H1 (cell line): ENCODE results near the gene SATL1. TPM values are rescaled to one million over a fixed set of nuclear protein-coding genes. Genes with fewer than 3 reads are reported as not detected.
A peak's percentile ranks its signal among the peaks of the same experiment; 100 is the strongest.

Source experiments
- CTCF ChIA-PET: fragments of 300-600 bp; sonication (Branson Sonifier 250); formaldehyde crosslinking; loops from one replicate; lab custom pipeline; 2021; ENCODE audit not compliant: partially characterized antibody; lab: Charles Lee
- POLR2A ChIA-PET: fragments of 300-600 bp; sonication (Branson Sonifier 250); formaldehyde crosslinking; loops from one replicate; lab custom pipeline; 2021; ENCODE audit warnings: inconsistent platforms; ENCODE audit not compliant: partially characterized antibody; lab: Charles Lee
- DNase-seq, 2 experiments: peaks; one replicate each; pipeline versions ENCODE4 v3.0.0 to v3.0.0-alpha.2; 2010 to 2022; ENCODE audit warnings: low spot score in 2 of 2, low read depth in 1 of 2, mixed read lengths in 1 of 2
- FAIRE-seq: peaks from 2 replicates; lab custom pipeline; 2011; peaks lifted over from hg19 to GRCh38; lab: Jason Lieb, UNC
- H2AFZ ChIP-seq: 2 replicates; pipeline ENCODE4 v1.8.1; 2012; ENCODE audit warnings: low read length, inconsistent platforms
- H2AK5ac ChIP-seq: 2 replicates; pipeline ENCODE4 v1.6.1; 2013; ENCODE audit warnings: low read depth, low read length
- H2BK120ac ChIP-seq: replicated peaks from 2 replicates; pipeline ENCODE3; 2013; ENCODE audit warnings: low read depth, low read length, inconsistent platforms
- H2BK12ac ChIP-seq: 2 replicates; pipeline ENCODE4 v1.6.1; 2013; ENCODE audit warnings: low read depth, low read length
- H2BK15ac ChIP-seq: 2 replicates; pipeline ENCODE4 v1.6.1; 2013; ENCODE audit warnings: low read length
- H2BK20ac ChIP-seq: 2 replicates; pipeline ENCODE4 v1.6.1; 2013; ENCODE audit warnings: low read length
- H2BK5ac ChIP-seq: 2 replicates; pipeline ENCODE4 v1.6.1; 2013; ENCODE audit warnings: low read depth, low read length
- H3K14ac ChIP-seq: 2 replicates; pipeline ENCODE4 v1.6.1; 2013; ENCODE audit warnings: inconsistent platforms; ENCODE audit not compliant: insufficient read length
- H3K18ac ChIP-seq: 2 replicates; pipeline ENCODE4 v1.6.1; 2013; ENCODE audit warnings: low read length; ENCODE audit errors: extremely low read depth
- H3K23ac ChIP-seq: 2 replicates; pipeline ENCODE4 v1.6.1; 2013; ENCODE audit warnings: inconsistent platforms; ENCODE audit not compliant: insufficient read length
- H3K23me2 ChIP-seq: 2 replicates; pipeline ENCODE4 v1.6.1; 2013; ENCODE audit warnings: low read depth, low read length
- H3K27ac ChIP-seq: 2 replicates; pipeline ENCODE4 v1.6.1; 2011; ENCODE audit warnings: low read depth, low read length, inconsistent platforms
- H3K27me3 ChIP-seq, 4 experiments: replicated peaks in 1 of 4; 1 replicate in 1 of 4; 2 replicates in 3 of 4; pipeline versions ENCODE4 v1.6.1 to v1.8.1; 2011 to 2013; ENCODE audit warnings: low read length in 3 of 4, mild to moderate bottlenecking in 3 of 4, inconsistent platforms in 2 of 4, mixed read lengths in 2 of 4, moderate library complexity in 1 of 4; ENCODE audit not compliant: control insufficient read depth in 3 of 4, insufficient read depth in 3 of 4; ENCODE audit errors: extremely low read depth in 1 of 4
- H3K36me3 ChIP-seq, 4 experiments: 2 replicates each; pipeline versions ENCODE4 v1.6.1 to v1.8.1; 2011 to 2013; ENCODE audit warnings: mild to moderate bottlenecking in 4 of 4, low read length in 3 of 4, moderate library complexity in 2 of 4, control low read depth in 1 of 4, inconsistent platforms in 1 of 4; ENCODE audit not compliant: insufficient read depth in 4 of 4, control insufficient read depth in 2 of 4
- H3K4ac ChIP-seq: replicated peaks from 2 replicates; pipeline ENCODE3; 2013; ENCODE audit warnings: low read length, low read depth, mixed read lengths, inconsistent platforms; ENCODE audit not compliant: insufficient read length
- H3K4me1 ChIP-seq, 4 experiments: replicated peaks in 1 of 4; 1 replicate in 1 of 4; 2 replicates in 3 of 4; pipeline versions ENCODE4 v1.6.1 to v1.8.1; 2011 to 2013; ENCODE audit warnings: low read length in 3 of 4, inconsistent platforms in 2 of 4, mixed read lengths in 1 of 4; ENCODE audit not compliant: insufficient read depth in 4 of 4, control insufficient read depth in 3 of 4
- H3K4me2 ChIP-seq, 2 experiments: 2 replicates each; pipeline versions ENCODE4 v1.6.1 to v1.8.1; 2011 to 2013; ENCODE audit warnings: low read depth in 2 of 2, low read length in 2 of 2, control low read depth in 1 of 2, inconsistent platforms in 1 of 2, mild to moderate bottlenecking in 1 of 2; ENCODE audit not compliant: insufficient read depth in 1 of 2
- H3K4me3 ChIP-seq, 4 experiments: fragments of 200-600, 300-600 bp in 1 of 4; sonication (generic), shearing (Covaris generic), sonication (Bioruptor Twin) in 1 of 4; 2 replicates each; pipeline versions ENCODE4 v1.5.1 to v1.8.1; 2011 to 2016; ENCODE audit warnings: low read length in 4 of 4, low read depth in 3 of 4, control low read depth in 2 of 4, inconsistent platforms in 2 of 4, mild to moderate bottlenecking in 2 of 4, mixed read lengths in 1 of 4, moderate library complexity in 1 of 4; ENCODE audit not compliant: insufficient read depth in 2 of 4; ENCODE audit errors: extremely low read depth in 1 of 4
- H3K56ac ChIP-seq: replicated peaks from 2 replicates; pipeline ENCODE3; 2013; ENCODE audit warnings: low read depth, mild to moderate bottlenecking, mixed read lengths, low read length, inconsistent platforms; ENCODE audit not compliant: insufficient read length
- H3K79me1 ChIP-seq: 2 replicates; pipeline ENCODE4 v1.6.1; 2013; ENCODE audit warnings: low read depth, low read length, control low read depth
- H3K79me2 ChIP-seq, 2 experiments: 2 replicates each; pipeline versions ENCODE4 v1.6.1 to v1.8.1; 2012 to 2013; ENCODE audit warnings: low read length in 2 of 2, mild to moderate bottlenecking in 2 of 2, inconsistent platforms in 1 of 2; ENCODE audit not compliant: insufficient read depth in 2 of 2, control insufficient read depth in 1 of 2
- H3K9ac ChIP-seq, 4 experiments: replicated peaks in 1 of 4; 1 replicate in 1 of 4; 2 replicates in 3 of 4; pipeline versions ENCODE4 v1.6.1 to v1.8.1; 2011 to 2013; ENCODE audit warnings: low read depth in 3 of 4, low read length in 3 of 4, control low read depth in 2 of 4, mild to moderate bottlenecking in 2 of 4, moderate library complexity in 2 of 4, inconsistent platforms in 1 of 4; ENCODE audit errors: extremely low read depth in 1 of 4
- H3K9me3 ChIP-seq, 2 experiments: 2 replicates each; pipeline versions ENCODE4 v1.6.1 to v1.8.1; 2012 to 2013; ENCODE audit warnings: mild to moderate bottlenecking in 2 of 2, moderate library complexity in 2 of 2, control low read depth in 1 of 2, inconsistent platforms in 1 of 2, low read depth in 1 of 2, low read length in 1 of 2, mixed read lengths in 1 of 2; ENCODE audit not compliant: insufficient read depth in 2 of 2
- H4K20me1 ChIP-seq, 2 experiments: replicated peaks in 1 of 2; 2 replicates each; pipeline versions ENCODE3 to v1.8.1; 2011 to 2013; ENCODE audit warnings: inconsistent platforms in 2 of 2, low read length in 2 of 2, mild to moderate bottlenecking in 1 of 2; ENCODE audit not compliant: insufficient read depth in 2 of 2, control insufficient read depth in 1 of 2
- H4K5ac ChIP-seq: 2 replicates; pipeline ENCODE4 v1.6.1; 2013; ENCODE audit warnings: low read length, low read depth, mixed read lengths, inconsistent platforms; ENCODE audit not compliant: insufficient read length
- H4K8ac ChIP-seq: 2 replicates; pipeline ENCODE4 v1.8.0; 2013; ENCODE audit warnings: mild to moderate bottlenecking, moderate library complexity, low read length, inconsistent platforms; ENCODE audit not compliant: insufficient read depth; ENCODE audit errors: extremely low read depth
- H4K91ac ChIP-seq: replicated peaks from 2 replicates; pipeline ENCODE3; 2013; ENCODE audit warnings: low read length, mixed read lengths, inconsistent platforms; ENCODE audit not compliant: insufficient read length
- CEBPB ChIP-seq: IDR thresholded peaks from 2 replicates; pipeline ENCODE4 v1.6.1; 2012; ENCODE audit warnings: low read depth, low read length
- ZNF274 ChIP-seq: IDR thresholded peaks from 2 replicates; pipeline ENCODE4 v1.7.0; 2012; ENCODE audit warnings: low read length, borderline replicate concordance; ENCODE audit errors: extremely low read depth
- WGBS, 2 experiments: shearing (Covaris generic) in 1 of 2; methylation state at CpG; one replicate each; pipeline versions ENCODE4 v1.1.6 to v1.1.7; 2013 to 2015; ENCODE audit warnings: low lambda C conversion rate in 2 of 2, mixed read lengths in 2 of 2, inconsistent platforms in 1 of 2, low coverage in 1 of 2, missing lambda C conversion rate in 1 of 2; ENCODE audit not compliant: insufficient replicate concordance in 2 of 2, insufficient coverage in 1 of 2, insufficient read length in 1 of 2; ENCODE audit errors: extremely low coverage in 1 of 2, missing lambda C conversion rate in 1 of 2; 5-methylcytosine and 5-hydroxymethylcytosine counted together
- polyA plus RNA-seq, 7 experiments: library from polyadenylated mRNA; depleted of rRNA in 3 of 7; stranded (reverse) in 5 of 7; unstranded in 2 of 7; fragments of >200 nt in 5 of 7; fragments of 200-250 nt in 2 of 7; gene quantifications; 1 replicate in 5 of 7; 2 replicates in 1 of 7; 4 replicates in 1 of 7; pipeline versions ENCODE4 v1.2.1 to v1.2.3, GENCODE V29; 2011 to 2013; ENCODE audit warnings: missing spikeins in 2 of 7, mixed read lengths in 2 of 7
- total RNA-seq: library from RNA; stranded (reverse); fragmentation: NEBNext Ultra II Directional; extraction: Animal tissue kit (Norgen Biotek cat#: 25700); gene quantifications from 2 replicates; pipeline ENCODE4 v1.2.1, GENCODE V29; 2021

The SATL1 gene
- total and polyA plus RNA-seq, 2 of the 8 experiments (the other 6 are each of a cell fraction or from before 2014, with no cell fraction given): 0.06 to 0.17 TPM

DNA sequence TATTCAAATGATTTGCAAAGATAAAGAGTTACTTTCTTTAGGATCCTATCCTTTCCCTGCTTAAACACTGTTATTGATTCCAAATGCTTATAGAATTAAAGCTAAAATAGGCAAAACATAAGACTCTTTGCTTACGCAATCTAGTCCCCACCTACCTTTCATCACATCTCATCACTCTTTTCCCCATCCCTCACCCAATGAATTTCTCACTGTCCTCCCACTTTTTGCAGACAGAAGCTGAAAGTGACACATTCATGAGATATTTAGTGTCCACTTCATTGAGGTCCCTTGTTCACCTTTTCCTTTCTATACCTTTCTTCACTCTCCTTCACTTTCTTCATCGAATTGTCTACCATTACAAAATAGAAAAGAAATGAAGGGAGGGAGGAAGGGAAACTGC lies 424 bp downstream of the SATL1 start:
- DNase-seq (no peak), FAIRE-seq (no peak)
- Histone ChIP-seq H3K36me3 (no peaks in the 10 kb centered on the region; a peak in 1 of 8 replicates), H3K4me2 (peak overlapping the region; percentile 67 to 73), H3K4me3 (peak overlapping the region; percentile 2 to 100 (median 68); a peak in 7 of 8 replicates), H2AFZ (peak overlapping the region; percentile 92), H3K4me1 (peaks cover 0 to 3% (median 0%) of the 10 kb centered on the region in 4 experiments; a peak in 1 of 7 replicates), H3K23me2 (peaks cover 3% of the 10 kb centered on the region; the same call in 1 of the 2 replicates), H4K8ac (no peak overlapping the region), H3K9me3 (no peaks in the 10 kb centered on the region), H2BK5ac (no peak overlapping the region), H2BK12ac (no peak overlapping the region), H3K27ac (no peak overlapping the region; the same call in 1 of the 2 replicates), H2BK15ac (no peak overlapping the region), H3K4ac (no peak overlapping the region), H2BK120ac (no peak overlapping the region), H3K56ac (no peak overlapping the region), H3K9ac (peak overlapping the region in 1 of 4 experiments; percentile 72; a peak in 1 of 7 replicates), H4K91ac (no peak overlapping the region), H3K79me2 (peaks cover 4 to 38% of the 10 kb centered on the region in 2 experiments; a peak in 3 of 4 replicates), H2BK20ac (no peak overlapping the region), H2AK5ac (no peak overlapping the region), H3K18ac (no peak overlapping the region), H3K14ac (no peak overlapping the region), H4K20me1 (no peaks in the 10 kb centered on the region), H3K27me3 (no peaks in the 10 kb centered on the region), H3K79me1 (no peaks in the 10 kb centered on the region), H4K5ac (no peak overlapping the region), H3K23ac (no peak overlapping the region)
- ChIA-PET POLR2A (interaction anchor here (1.2 kb wide), 1 partner anchor 12 kb away, joined by 7 read pairs; no protein-coding TSS in a partner anchor), CTCF (no interaction called here)
- TF ChIP-seq CEBPB: peak; percentile 44; the same call in 1 of the 2 replicates
- no peak for TF ChIP-seq ZNF274
- WGBS, 2 experiments: 47 to 100% methylated on average over 1 to 2 of the region's 2 CpGs
